MV-4-11 (cell line): Measurements from ENCODE around the gene VGLL3.

Source experiments
- DNase-seq: peaks from one replicate; lab custom pipeline; 2025; lab: John Stamatoyannopoulos, UW

The VGLL3 gene

DNA sequence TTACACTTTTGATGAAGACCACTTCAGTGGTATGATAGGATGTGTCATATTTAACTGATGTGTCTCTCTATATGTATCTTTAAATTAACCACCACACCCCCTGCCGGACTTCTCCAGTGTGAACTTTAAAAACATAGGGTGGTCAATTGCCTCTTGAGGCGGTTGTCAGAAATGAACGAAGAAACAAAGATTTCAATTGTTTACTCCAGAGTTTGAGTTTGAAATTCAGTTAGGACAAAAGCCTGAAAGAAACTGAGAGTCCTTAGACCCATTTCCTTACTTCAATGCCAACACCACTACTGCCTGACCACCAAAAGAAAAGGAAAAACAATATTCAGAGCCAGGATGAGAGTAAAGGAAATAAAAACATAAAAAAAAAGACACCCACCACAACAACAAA is 40.2 kb downstream of the VGLL3 start:
- no peak for DNase-seq

- DNase-seq, result no peak
Observed at GRCh38 chr3:86949850-86950249, 41.1 kb downstream of the VGLL3 start.

- no peak for DNase-seq
Observed at GRCh38 chr3:86948822-86949221, 42.1 kb downstream of the VGLL3 start.

- DNase-seq, result no peak
Observed at GRCh38 chr3:86942206-86942605, 48.7 kb downstream of the VGLL3 start.

DNA sequence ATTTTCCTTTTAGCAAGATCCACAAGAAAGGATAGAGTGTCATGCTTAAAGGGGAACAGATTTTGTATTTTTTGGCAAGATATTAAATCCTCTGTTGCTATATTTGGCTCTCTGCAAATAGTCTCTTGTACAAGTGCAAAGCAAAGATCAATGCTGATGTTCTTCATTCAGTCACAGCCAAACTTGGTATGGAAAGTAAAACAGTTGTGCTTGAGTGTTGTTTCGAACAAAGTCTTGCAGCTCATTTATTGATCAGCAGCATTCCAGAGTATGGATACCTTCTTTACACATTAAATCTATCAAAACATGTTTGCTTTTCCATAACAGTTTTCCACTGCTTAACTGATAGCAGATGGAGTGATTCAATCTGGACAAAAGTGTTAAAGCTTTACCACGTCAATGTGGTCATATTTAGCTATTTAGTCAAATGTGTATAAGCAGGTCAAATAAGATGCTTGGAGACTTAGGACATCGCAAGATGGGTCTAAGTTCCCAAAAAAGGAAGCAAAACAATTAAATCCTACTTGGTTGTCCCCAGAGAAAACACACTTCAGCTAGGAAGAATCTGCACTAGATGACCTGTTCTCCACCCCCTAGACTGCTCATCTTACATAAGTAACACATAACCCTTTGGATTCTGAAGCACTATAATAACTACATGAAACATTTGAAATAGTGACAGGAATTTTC is 52.4 kb downstream of the VGLL3 start:
- no peak for DNase-seq

- DNase-seq, result no peak
Observed at GRCh38 chr3:86937306-86937791, 53.6 kb downstream of the VGLL3 start.

- DNase-seq, result no peak
Observed at GRCh38 chr3:86934851-86935250, 56.1 kb downstream of the VGLL3 start.

DNA sequence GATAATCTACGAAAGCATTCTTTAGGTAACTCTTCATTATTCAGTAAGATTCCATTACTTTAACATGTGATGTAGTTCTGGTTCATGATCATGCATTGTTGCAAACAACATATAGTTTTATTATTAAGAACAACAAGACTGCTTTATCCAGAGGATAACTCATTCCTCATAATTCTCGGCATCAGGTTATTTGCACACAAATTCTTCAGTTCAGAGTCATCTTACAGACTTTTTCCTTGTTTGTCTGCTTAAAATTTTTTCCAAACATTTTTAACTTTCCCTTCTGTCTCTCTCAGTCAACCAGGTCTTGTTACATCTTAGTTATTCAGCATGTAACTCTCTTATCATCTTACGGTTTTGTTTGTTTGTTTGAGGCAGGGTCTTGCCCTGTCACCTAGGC is 60.1 kb downstream of the VGLL3 start:
- DNase-seq, result no peak

DNA sequence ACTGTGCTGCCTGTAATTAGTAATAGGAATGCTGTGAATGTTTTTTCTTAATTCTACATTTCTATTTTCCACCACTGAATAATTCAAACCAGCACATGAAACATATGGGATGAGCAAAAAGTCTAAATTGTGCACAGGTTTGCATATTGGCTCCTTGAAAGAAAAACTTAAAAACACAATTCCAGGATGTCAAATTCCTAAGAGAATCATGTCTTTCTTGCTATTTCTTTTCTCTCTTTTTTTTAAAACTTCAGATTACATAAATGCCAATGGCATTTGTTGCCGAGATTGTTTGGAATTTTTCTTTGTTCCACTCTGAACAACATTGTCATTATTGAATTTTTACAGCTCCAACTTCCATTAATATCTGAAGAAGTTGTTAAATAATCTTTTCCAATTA is 60.8 kb downstream of the VGLL3 start:
- DNase-seq, result no peak

DNA sequence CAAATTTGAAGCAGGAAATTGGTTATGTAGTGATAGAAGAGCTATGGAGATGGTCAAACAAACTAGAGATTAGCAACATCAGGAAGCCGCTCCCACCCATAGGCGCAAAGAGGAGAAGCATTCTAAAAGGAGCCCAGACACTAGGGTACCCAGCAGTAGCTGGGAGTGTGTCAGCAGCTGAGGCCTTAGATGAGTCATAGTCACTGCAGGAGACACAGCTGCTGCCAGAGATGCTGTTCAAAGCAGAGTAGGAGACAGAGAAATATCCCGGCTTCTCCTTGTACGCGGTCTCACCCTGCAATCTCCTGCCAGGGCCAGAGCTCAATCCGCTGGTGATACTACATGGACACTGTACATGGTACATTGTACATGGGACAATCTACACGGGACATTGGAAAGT is 61.9 kb downstream of the VGLL3 start:
- DNase-seq, result no peak

DNA sequence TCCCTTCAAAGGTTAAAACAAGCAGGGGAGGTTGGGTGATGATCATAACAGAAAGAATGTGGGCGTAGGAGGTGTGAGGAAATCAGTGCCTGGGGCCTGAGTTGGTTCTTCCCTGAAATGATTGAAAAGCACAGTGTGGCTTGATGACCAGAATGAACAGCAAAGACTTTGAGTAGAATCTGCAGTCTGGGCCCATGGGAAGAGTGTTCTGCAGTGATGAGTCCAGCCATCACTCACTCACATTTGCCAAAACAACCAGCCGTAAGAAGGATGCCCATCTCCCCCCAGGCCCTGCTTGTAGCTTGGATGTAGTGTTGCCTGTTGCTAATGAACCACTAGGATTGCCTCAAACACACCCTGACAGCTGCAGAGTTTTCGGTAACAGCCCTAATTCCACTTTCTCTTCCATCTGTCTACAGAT is 67.9 kb downstream of the VGLL3 start:
- no peak for DNase-seq

GRCh38 chr3:86921971-86922680 is 68.8 kb downstream of the VGLL3 start:
- no peak for DNase-seq

DNA sequence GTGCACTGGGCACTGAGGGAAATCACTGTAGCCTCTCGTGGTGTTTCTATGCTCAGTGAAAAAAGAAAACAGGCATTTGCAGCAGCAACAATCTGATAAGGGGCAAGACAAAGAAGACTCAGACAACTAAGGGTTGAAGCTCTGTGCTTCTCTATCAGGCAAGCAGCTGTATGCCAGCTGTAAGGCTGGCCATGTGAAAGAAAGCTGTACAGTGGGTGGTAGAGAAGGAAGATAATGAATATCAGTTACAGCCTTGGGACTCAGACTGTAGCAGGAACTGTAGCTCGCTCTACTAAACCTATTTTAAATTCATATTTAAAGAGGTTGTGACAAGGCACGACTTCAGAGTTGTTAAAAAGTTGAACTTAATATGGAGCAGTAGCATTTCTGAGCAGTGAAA is 76.3 kb downstream of the VGLL3 start:
- no peak for DNase-seq

GRCh38 chr3:86913160-86913559 is 77.8 kb downstream of the VGLL3 start:
- no peak for DNase-seq

GRCh38 chr3:86895202-86895601 is 95.7 kb downstream of the VGLL3 start:
- no peak for DNase-seq

- no peak for DNase-seq
Observed at GRCh38 chr3:86890741-86891396, 100.1 kb downstream of the VGLL3 start.
